ENCODE measurements around the gene CNN2.

Gene CNN2

DNA sequence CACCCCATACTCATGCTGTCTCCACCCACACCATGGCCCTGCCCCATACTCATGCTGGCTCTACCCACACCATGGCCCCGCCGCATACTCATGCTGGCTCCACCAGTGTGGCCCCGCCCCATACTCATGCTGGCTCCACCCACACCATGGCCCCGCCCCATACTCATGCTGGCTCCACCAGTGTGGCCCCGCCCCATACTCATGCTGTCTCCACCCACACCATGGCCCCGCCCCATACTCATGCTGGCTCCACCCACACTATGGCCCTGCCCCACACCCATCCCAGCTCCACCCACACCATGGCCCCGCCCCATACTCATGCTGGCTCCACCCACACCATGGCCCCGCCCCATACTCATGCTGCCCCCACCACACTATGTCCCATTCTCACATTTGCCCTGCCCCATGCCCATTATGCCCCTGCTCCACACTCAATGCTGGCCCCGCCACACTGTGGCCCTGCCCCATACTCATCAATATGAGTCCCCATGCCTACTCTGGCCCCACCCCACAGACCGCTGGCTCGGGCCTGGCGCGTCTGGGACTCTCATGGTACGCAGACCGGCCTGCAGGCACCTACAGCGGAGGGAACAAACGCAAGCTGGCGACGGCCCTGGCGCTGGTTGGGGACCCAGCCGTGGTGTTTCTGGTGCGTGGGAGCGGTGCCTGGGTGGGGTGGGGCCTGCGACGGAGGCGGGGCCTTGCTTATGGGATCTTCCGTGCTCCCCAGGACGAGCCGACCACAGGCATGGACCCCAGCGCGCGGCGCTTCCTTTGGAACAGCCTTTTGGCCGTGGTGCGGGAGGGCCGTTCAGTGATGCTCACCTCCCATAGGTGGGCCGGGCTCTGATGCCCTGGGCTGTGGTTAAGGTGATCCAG, 36.9 kb downstream of the CNN2 start:
- Histone ChIP-seq H3K4me3 (ENCODE audit: low read depth in 1 of 2, low read length in 2 of 2) (no peak overlapping the region), H3K4me2 (ENCODE audit: insufficient read depth, low read length) (no peak overlapping the region)
- DNase-seq = peak; percentile 54

DNA sequence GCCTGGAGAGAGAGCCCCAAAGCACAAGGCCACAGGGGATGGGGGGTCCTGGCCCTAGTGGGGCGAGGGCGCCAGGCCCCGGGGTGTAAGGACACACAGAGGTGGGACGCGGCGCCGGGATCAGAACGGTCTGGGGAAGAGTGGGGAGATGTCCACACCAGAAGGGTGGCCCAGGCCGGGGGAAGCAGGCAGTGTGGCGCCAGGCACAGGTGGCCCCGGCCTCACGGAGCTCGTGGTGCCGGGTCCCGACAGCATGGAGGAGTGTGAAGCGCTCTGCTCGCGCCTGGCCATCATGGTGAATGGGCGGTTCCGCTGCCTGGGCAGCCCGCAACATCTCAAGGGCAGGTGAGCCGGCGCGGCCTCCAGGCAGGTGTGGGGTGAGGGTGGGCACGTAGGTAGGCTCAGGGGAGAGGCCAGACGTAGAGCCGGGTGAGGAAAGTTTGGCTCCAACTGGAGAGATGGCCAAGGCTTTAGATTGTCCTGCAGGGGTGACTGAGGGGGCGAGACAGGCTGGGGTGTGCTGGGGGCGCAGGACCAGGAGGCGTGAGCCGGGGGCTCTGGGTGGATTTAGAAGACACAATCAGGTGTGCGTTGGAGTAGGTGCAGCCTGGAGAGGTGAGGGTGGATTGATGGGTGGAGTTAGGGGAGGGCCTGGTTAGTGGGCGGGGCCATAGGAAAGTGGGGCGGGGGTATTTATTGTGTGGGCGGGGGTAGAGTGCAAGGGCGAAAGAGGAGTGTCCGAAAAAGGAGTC, 37.7 kb downstream of the CNN2 start:
- DNase-seq = no peak
- no peak overlapping the region for H3K4me2 ChIP-seq (ENCODE audit: insufficient read depth, low read length)
- peaks cover 28% of the 10 kb centered on the region for H3K79me2 ChIP-seq (ENCODE audit: insufficient read depth, low read length)
- H4K20me1 ChIP-seq (ENCODE audit: insufficient read depth, low read length) = peaks cover 11% of the 10 kb centered on the region
- TF ChIP-seq CTCF (IDR thresholded peaks at IDR 0.05; ENCODE audit: borderline replicate concordance, extremely low read depth, low read length, poor library complexity, severe bottlenecking) (no peak), EZH2 (IDR thresholded peaks at IDR 0.05; ENCODE audit: borderline replicate concordance, low read depth, low read length, severe bottlenecking) (no peak)
- no peaks in the 10 kb centered on the region for H3K27me3 ChIP-seq (ENCODE audit: insufficient read depth, low read length, poor library complexity)
- H3K27ac ChIP-seq (ENCODE audit: low read length) = no peak overlapping the region
- peaks cover 43% of the 10 kb centered on the region for H3K4me1 ChIP-seq (ENCODE audit: insufficient read depth, low read length)
- no peaks in the 10 kb centered on the region for H3K9me3 ChIP-seq (ENCODE audit: insufficient read depth, low read length, severe bottlenecking)
- no peak overlapping the region for H2AFZ ChIP-seq (ENCODE audit: low read depth, low read length)
- no peak overlapping the region for H3K4me3 ChIP-seq (ENCODE audit: low read depth in 1 of 2, low read length in 2 of 2)
- no peak for ATAC-seq (ENCODE audit: insufficient read depth, low read depth)
- no peak overlapping the region for H3K9ac ChIP-seq (ENCODE audit: low read depth, low read length)
- H3K36me3 ChIP-seq (ENCODE audit: insufficient read depth, low read length) = peaks cover 11% of the 10 kb centered on the region

More for the DNA sequence above, 36.9 kb downstream of the CNN2 start:
- Histone ChIP-seq H3K36me3 (ENCODE audit: insufficient read depth, low read length) (peaks cover 10% of the 10 kb centered on the region), H2AFZ (ENCODE audit: low read depth, low read length) (no peak overlapping the region), H3K4me1 (ENCODE audit: insufficient read depth, low read length) (peaks cover 35% of the 10 kb centered on the region), H4K20me1 (ENCODE audit: insufficient read depth, low read length) (peaks cover 3% of the 10 kb centered on the region), H3K9me3 (ENCODE audit: insufficient read depth, low read length, severe bottlenecking) (peaks cover 8% of the 10 kb centered on the region), H3K79me2 (ENCODE audit: insufficient read depth, low read length) (peaks cover 20% of the 10 kb centered on the region), H3K27me3 (ENCODE audit: insufficient read depth, low read length, poor library complexity) (no peaks in the 10 kb centered on the region), H3K27ac (ENCODE audit: low read length) (no peak overlapping the region), H3K9ac (ENCODE audit: low read depth, low read length) (no peak overlapping the region)
- no peak for TF ChIP-seq EZH2 (IDR thresholded peaks at IDR 0.05; ENCODE audit: borderline replicate concordance, low read depth, low read length, severe bottlenecking)
- TF ChIP-seq CTCF (IDR thresholded peaks at IDR 0.05; ENCODE audit: borderline replicate concordance, extremely low read depth, low read length, poor library complexity, severe bottlenecking) = no peak
- ATAC-seq (ENCODE audit: insufficient read depth, low read depth) = no peak

GRCh38 chr19:1064661-1065605, 38.5 kb downstream of the CNN2 start:
- peak; percentile 39; the same call in 2 of the 3 replicates for ATAC-seq (ENCODE audit: insufficient read depth, low read depth)
- no peaks in the 10 kb centered on the region for H3K9me3 ChIP-seq (ENCODE audit: insufficient read depth, low read length, severe bottlenecking)
- 0 out of 4 replicates have a peak overlapping the region, but pooled peaks of 1 of the 2 experiments have one; percentile 12 for H3K4me3 ChIP-seq (ENCODE audit: low read depth in 1 of 2, low read length in 2 of 2)
- H3K79me2 ChIP-seq (ENCODE audit: insufficient read depth, low read length) = peaks cover 37% of the 10 kb centered on the region
- peak; percentile 62 for DNase-seq
- no peak overlapping the region for H3K9ac ChIP-seq (ENCODE audit: low read depth, low read length)
- peaks cover 16% of the 10 kb centered on the region for H4K20me1 ChIP-seq (ENCODE audit: insufficient read depth, low read length)
- no peak for TF ChIP-seq EZH2 (IDR thresholded peaks at IDR 0.05; ENCODE audit: borderline replicate concordance, low read depth, low read length, severe bottlenecking)
- TF ChIP-seq CTCF (IDR thresholded peaks at IDR 0.05; ENCODE audit: borderline replicate concordance, extremely low read depth, low read length, poor library complexity, severe bottlenecking) = peak; percentile 72
- no peak overlapping the region for H2AFZ ChIP-seq (ENCODE audit: low read depth, low read length)
- no peaks in the 10 kb centered on the region for H3K27me3 ChIP-seq (ENCODE audit: insufficient read depth, low read length, poor library complexity)
- H3K4me2 ChIP-seq (ENCODE audit: insufficient read depth, low read length) = peak overlapping the region; percentile 92
- H3K27ac ChIP-seq (ENCODE audit: low read length) = no peak overlapping the region
- peaks cover 47% of the 10 kb centered on the region for H3K4me1 ChIP-seq (ENCODE audit: insufficient read depth, low read length)
- peaks cover 19% of the 10 kb centered on the region for H3K36me3 ChIP-seq (ENCODE audit: insufficient read depth, low read length)

All from DND-41 (cell line).